ENCODE measurements around the gene FRMD5.

The FRMD5 gene

GRCh38 chr15:43941071-43941470, 254.0 kb downstream of the FRMD5 start:
- no peaks in the 10 kb centered on the region for H3K9me3 ChIP-seq (ENCODE audit: control extremely low read depth in 1 of 5, control insufficient read depth in 4 of 5, insufficient read depth in 2 of 5, low read depth in 1 of 5, low read length in 4 of 5)
- CTCF ChIA-PET = interaction anchor here (0.6 kb wide), 1 partner anchor 1850 kb away, joined by 3 read pairs; no protein-coding TSS in a partner anchor
- H3K27me3 ChIP-seq (replicated peaks in 2 of 5; ENCODE audit: control insufficient read depth in 4 of 5, insufficient read depth in 5 of 5, low read length in 4 of 5) = no peaks in the 10 kb centered on the region
- no peak for DNase-seq
- H3K4me3 ChIP-seq (ENCODE audit: control insufficient read depth in 1 of 7, extremely low read depth in 1 of 7, insufficient read depth in 4 of 7, low read depth in 2 of 7, low read length in 6 of 7) = no peak overlapping the region
- H3K4me1 ChIP-seq (ENCODE audit: control extremely low read depth in 1 of 4, control insufficient read depth in 4 of 4, insufficient read depth in 4 of 4, low read length in 3 of 4) = peaks cover 0 to 7% (median 3%) of the 10 kb centered on the region in 4 experiments
- H3K36me3 ChIP-seq (ENCODE audit: control insufficient read depth in 4 of 4, insufficient read depth in 4 of 4, low read length in 3 of 4) = no peaks in the 10 kb centered on the region
- 99% methylated on average over 4 of the region's 4 CpGs for WGBS (ENCODE audit: insufficient coverage)
- POLR2A ChIA-PET = no interaction called here
- no peak overlapping the region for H3K27ac ChIP-seq (ENCODE audit: insufficient read depth in 1 of 2, low read depth in 1 of 2, low read length in 2 of 2, poor library complexity in 1 of 2, severe bottlenecking in 2 of 2)

DNA sequence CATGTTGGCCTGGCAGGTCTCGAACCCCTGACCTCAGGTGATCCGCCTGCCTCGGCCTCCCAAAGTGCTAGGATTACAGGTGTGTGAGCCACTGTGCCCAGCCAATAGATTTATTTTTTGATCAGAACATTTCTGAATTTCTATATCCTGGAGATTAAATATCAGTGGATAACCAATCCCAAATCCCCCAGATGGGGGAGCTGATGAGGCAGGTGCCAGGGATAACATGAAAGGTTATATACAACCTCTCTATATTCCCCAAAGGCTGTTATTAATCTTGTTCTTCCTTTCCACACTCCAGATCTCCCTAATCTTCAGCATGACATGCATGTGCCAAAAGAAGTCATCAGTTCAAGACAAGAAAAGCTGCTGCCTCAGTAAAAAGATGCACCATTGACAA, 256.0 kb downstream of the FRMD5 start:
- H3K4me1 ChIP-seq (ENCODE audit: control extremely low read depth in 1 of 4, control insufficient read depth in 4 of 4, insufficient read depth in 4 of 4, low read length in 3 of 4) = no peaks in the 10 kb centered on the region
- H3K4me3 ChIP-seq (ENCODE audit: control insufficient read depth in 1 of 7, extremely low read depth in 1 of 7, insufficient read depth in 4 of 7, low read depth in 2 of 7, low read length in 6 of 7) = no peak overlapping the region
- H3K27me3 ChIP-seq (replicated peaks in 2 of 5; ENCODE audit: control insufficient read depth in 4 of 5, insufficient read depth in 5 of 5, low read length in 4 of 5) = peaks cover 0 to 3% (median 0%) of the 10 kb centered on the region in 5 experiments
- WGBS (ENCODE audit: insufficient coverage) = no CpG with 5 or more reads among the region's 3 CpGs
- no peaks in the 10 kb centered on the region for H3K36me3 ChIP-seq (ENCODE audit: control insufficient read depth in 4 of 4, insufficient read depth in 4 of 4, low read length in 3 of 4)
- H3K9me3 ChIP-seq (ENCODE audit: control extremely low read depth in 1 of 5, control insufficient read depth in 4 of 5, insufficient read depth in 2 of 5, low read depth in 1 of 5, low read length in 4 of 5) = no peaks in the 10 kb centered on the region
- ChIA-PET POLR2A (no interaction called here), CTCF (interaction anchor here (0.9 to 1.3 kb wide), 2 partner anchors 9 to 127 kb away, joined by 3 to 4 read pairs; no protein-coding TSS in a partner anchor)
- H3K27ac ChIP-seq (ENCODE audit: insufficient read depth in 1 of 2, low read depth in 1 of 2, low read length in 2 of 2, poor library complexity in 1 of 2, severe bottlenecking in 2 of 2) = no peak overlapping the region
- peak in 1 of 3 donors; percentile 6 for DNase-seq

GRCh38 chr15:43934480-43934879, 260.6 kb downstream of the FRMD5 start:
- H3K36me3 ChIP-seq (ENCODE audit: control insufficient read depth in 4 of 4, insufficient read depth in 4 of 4, low read length in 3 of 4) = no peaks in the 10 kb centered on the region
- no peak for DNase-seq
- H3K27ac ChIP-seq (ENCODE audit: insufficient read depth in 1 of 2, low read depth in 1 of 2, low read length in 2 of 2, poor library complexity in 1 of 2, severe bottlenecking in 2 of 2) = no peak overlapping the region
- ChIA-PET POLR2A (no interaction called here), CTCF (no interaction called here)
- H3K27me3 ChIP-seq (replicated peaks in 2 of 5; ENCODE audit: control insufficient read depth in 4 of 5, insufficient read depth in 5 of 5, low read length in 4 of 5) = peaks cover 0 to 12% (median 3%) of the 10 kb centered on the region in 5 experiments
- no peak overlapping the region for H3K4me3 ChIP-seq (ENCODE audit: control insufficient read depth in 1 of 7, extremely low read depth in 1 of 7, insufficient read depth in 4 of 7, low read depth in 2 of 7, low read length in 6 of 7)
- H3K9me3 ChIP-seq (ENCODE audit: control extremely low read depth in 1 of 5, control insufficient read depth in 4 of 5, insufficient read depth in 2 of 5, low read depth in 1 of 5, low read length in 4 of 5) = no peaks in the 10 kb centered on the region
- WGBS (ENCODE audit: insufficient coverage) = 98% methylated on average over 4 of the region's 6 CpGs
- no peaks in the 10 kb centered on the region for H3K4me1 ChIP-seq (ENCODE audit: control extremely low read depth in 1 of 4, control insufficient read depth in 4 of 4, insufficient read depth in 4 of 4, low read length in 3 of 4)

DNA sequence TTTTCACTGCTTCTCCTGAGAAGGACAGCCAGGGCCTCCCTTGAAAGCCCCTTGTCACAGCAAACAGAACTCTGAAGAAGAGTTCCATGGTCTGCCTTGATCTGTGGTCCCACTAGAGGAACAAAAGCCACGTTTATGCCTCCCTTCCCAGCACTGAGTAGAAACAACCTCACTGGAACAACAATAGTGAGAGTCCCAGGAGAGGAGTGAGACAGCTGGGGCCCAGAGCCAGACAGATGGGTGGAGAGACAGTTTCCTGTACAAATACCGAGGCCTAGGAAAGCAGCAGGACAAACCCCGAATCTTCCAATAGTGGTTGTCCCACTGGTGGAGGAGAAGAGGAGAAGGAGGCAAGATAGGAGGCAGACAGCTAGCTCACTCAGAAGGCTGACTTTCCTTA, 262.2 kb downstream of the FRMD5 start:
- 93% methylated on average over 3 of the region's 3 CpGs for WGBS (ENCODE audit: insufficient coverage)
- no peak for DNase-seq
- Histone ChIP-seq H3K4me3 (ENCODE audit: control insufficient read depth in 1 of 7, extremely low read depth in 1 of 7, insufficient read depth in 4 of 7, low read depth in 2 of 7, low read length in 6 of 7) (no peak overlapping the region), H3K9me3 (ENCODE audit: control extremely low read depth in 1 of 5, control insufficient read depth in 4 of 5, insufficient read depth in 2 of 5, low read depth in 1 of 5, low read length in 4 of 5) (no peaks in the 10 kb centered on the region), H3K27me3 (replicated peaks in 2 of 5; ENCODE audit: control insufficient read depth in 4 of 5, insufficient read depth in 5 of 5, low read length in 4 of 5) (peaks cover 0 to 20% (median 3%) of the 10 kb centered on the region in 5 experiments), H3K36me3 (ENCODE audit: control insufficient read depth in 4 of 4, insufficient read depth in 4 of 4, low read length in 3 of 4) (no peaks in the 10 kb centered on the region), H3K27ac (ENCODE audit: insufficient read depth in 1 of 2, low read depth in 1 of 2, low read length in 2 of 2, poor library complexity in 1 of 2, severe bottlenecking in 2 of 2) (no peak overlapping the region), H3K4me1 (ENCODE audit: control extremely low read depth in 1 of 4, control insufficient read depth in 4 of 4, insufficient read depth in 4 of 4, low read length in 3 of 4) (no peaks in the 10 kb centered on the region)
- ChIA-PET POLR2A (no interaction called here), CTCF (interaction anchor here (0.9 kb wide), 1 partner anchor 29 kb away, joined by 3 read pairs; no protein-coding TSS in a partner anchor)

GRCh38 chr15:43931790-43932435, 263.2 kb downstream of the FRMD5 start:
- no peak overlapping the region for H3K4me3 ChIP-seq (ENCODE audit: control insufficient read depth in 1 of 7, extremely low read depth in 1 of 7, insufficient read depth in 4 of 7, low read depth in 2 of 7, low read length in 6 of 7)
- no peaks in the 10 kb centered on the region for H3K36me3 ChIP-seq (ENCODE audit: control insufficient read depth in 4 of 4, insufficient read depth in 4 of 4, low read length in 3 of 4)
- no peaks in the 10 kb centered on the region for H3K4me1 ChIP-seq (ENCODE audit: control extremely low read depth in 1 of 4, control insufficient read depth in 4 of 4, insufficient read depth in 4 of 4, low read length in 3 of 4)
- WGBS (ENCODE audit: insufficient coverage) = 86% methylated on average over 1 of the region's 3 CpGs
- no peak overlapping the region for H3K27ac ChIP-seq (ENCODE audit: insufficient read depth in 1 of 2, low read depth in 1 of 2, low read length in 2 of 2, poor library complexity in 1 of 2, severe bottlenecking in 2 of 2)
- POLR2A ChIA-PET = no interaction called here
- DNase-seq = no peak
- CTCF ChIA-PET = no interaction called here
- no peaks in the 10 kb centered on the region for H3K9me3 ChIP-seq (ENCODE audit: control extremely low read depth in 1 of 5, control insufficient read depth in 4 of 5, insufficient read depth in 2 of 5, low read depth in 1 of 5, low read length in 4 of 5)
- H3K27me3 ChIP-seq (replicated peaks in 2 of 5; ENCODE audit: control insufficient read depth in 4 of 5, insufficient read depth in 5 of 5, low read length in 4 of 5) = peaks cover 0 to 20% (median 3%) of the 10 kb centered on the region in 5 experiments

GRCh38 chr15:43931119-43931518, 264.0 kb downstream of the FRMD5 start:
- H3K36me3 ChIP-seq (ENCODE audit: control insufficient read depth in 4 of 4, insufficient read depth in 4 of 4, low read length in 3 of 4) = no peaks in the 10 kb centered on the region
- H3K4me3 ChIP-seq (ENCODE audit: control insufficient read depth in 1 of 7, extremely low read depth in 1 of 7, insufficient read depth in 4 of 7, low read depth in 2 of 7, low read length in 6 of 7) = no peak overlapping the region
- H3K27me3 ChIP-seq (replicated peaks in 2 of 5; ENCODE audit: control insufficient read depth in 4 of 5, insufficient read depth in 5 of 5, low read length in 4 of 5) = peaks cover 0 to 20% (median 3%) of the 10 kb centered on the region in 5 experiments
- DNase-seq = no peak
- ChIA-PET CTCF (no interaction called here), POLR2A (no interaction called here)
- 100% methylated on average over 2 of the region's 3 CpGs for WGBS (ENCODE audit: insufficient coverage)
- H3K27ac ChIP-seq (ENCODE audit: insufficient read depth in 1 of 2, low read depth in 1 of 2, low read length in 2 of 2, poor library complexity in 1 of 2, severe bottlenecking in 2 of 2) = no peak overlapping the region
- no peaks in the 10 kb centered on the region for H3K9me3 ChIP-seq (ENCODE audit: control extremely low read depth in 1 of 5, control insufficient read depth in 4 of 5, insufficient read depth in 2 of 5, low read depth in 1 of 5, low read length in 4 of 5)
- no peaks in the 10 kb centered on the region for H3K4me1 ChIP-seq (ENCODE audit: control extremely low read depth in 1 of 4, control insufficient read depth in 4 of 4, insufficient read depth in 4 of 4, low read length in 3 of 4)

- H3K9me3 ChIP-seq (ENCODE audit: control extremely low read depth in 1 of 5, control insufficient read depth in 4 of 5, insufficient read depth in 2 of 5, low read depth in 1 of 5, low read length in 4 of 5) = no peaks in the 10 kb centered on the region
- ChIA-PET POLR2A (no interaction called here), CTCF (no interaction called here)
- 98% methylated on average over 5 of the region's 5 CpGs for WGBS (ENCODE audit: insufficient coverage)
- H3K4me3 ChIP-seq (ENCODE audit: control insufficient read depth in 1 of 7, extremely low read depth in 1 of 7, insufficient read depth in 4 of 7, low read depth in 2 of 7, low read length in 6 of 7) = no peak overlapping the region
- H3K27me3 ChIP-seq (replicated peaks in 2 of 5; ENCODE audit: control insufficient read depth in 4 of 5, insufficient read depth in 5 of 5, low read length in 4 of 5) = peaks cover 0 to 20% (median 3%) of the 10 kb centered on the region in 5 experiments
- no peaks in the 10 kb centered on the region for H3K36me3 ChIP-seq (ENCODE audit: control insufficient read depth in 4 of 4, insufficient read depth in 4 of 4, low read length in 3 of 4)
- no peak overlapping the region for H3K27ac ChIP-seq (ENCODE audit: insufficient read depth in 1 of 2, low read depth in 1 of 2, low read length in 2 of 2, poor library complexity in 1 of 2, severe bottlenecking in 2 of 2)
- DNase-seq = no peak
- H3K4me1 ChIP-seq (ENCODE audit: control extremely low read depth in 1 of 4, control insufficient read depth in 4 of 4, insufficient read depth in 4 of 4, low read length in 3 of 4) = no peaks in the 10 kb centered on the region
These were observed 264.5 kb downstream of the FRMD5 start for GRCh38 chr15:43930556-43930955.
